Measurements from ENCODE around the gene ART1.
"Not testable (repeated sequence)": the region's sequence is repeated elsewhere in the genome, so short reads cannot be mapped to it uniquely, and the experiment has no call there.

ART1 gene

DNA sequence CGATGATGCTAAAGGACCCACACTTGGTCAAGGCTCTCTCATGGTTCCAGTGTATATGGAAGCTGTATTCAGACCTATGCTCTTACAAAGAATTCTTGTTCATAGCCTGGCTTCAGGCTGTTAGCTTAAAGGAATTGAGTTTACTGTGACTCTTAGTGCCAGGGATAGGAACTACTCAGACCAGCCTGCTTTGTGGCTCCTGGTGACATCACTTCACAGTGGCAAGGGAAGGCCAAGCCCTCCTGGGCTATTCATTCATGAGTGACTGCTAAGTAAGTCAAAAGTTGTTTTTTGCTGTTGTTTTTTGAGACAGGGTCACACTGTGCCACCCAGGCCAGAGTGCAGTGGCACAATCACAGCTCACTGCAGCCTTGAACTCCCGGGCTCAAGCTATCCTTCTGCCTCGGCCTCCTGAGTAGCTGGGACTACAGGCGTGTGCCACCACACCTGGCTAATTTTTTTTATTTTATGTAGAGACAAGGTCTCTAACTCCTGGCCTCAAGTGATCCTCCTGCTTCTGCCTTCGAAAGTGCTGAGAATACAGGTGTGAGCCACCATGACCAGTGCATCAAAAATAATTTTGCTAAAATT lies 12.8 kb upstream of the ART1 start:
- DNase-seq (ENCODE audit: low spot score): no peak

DNA sequence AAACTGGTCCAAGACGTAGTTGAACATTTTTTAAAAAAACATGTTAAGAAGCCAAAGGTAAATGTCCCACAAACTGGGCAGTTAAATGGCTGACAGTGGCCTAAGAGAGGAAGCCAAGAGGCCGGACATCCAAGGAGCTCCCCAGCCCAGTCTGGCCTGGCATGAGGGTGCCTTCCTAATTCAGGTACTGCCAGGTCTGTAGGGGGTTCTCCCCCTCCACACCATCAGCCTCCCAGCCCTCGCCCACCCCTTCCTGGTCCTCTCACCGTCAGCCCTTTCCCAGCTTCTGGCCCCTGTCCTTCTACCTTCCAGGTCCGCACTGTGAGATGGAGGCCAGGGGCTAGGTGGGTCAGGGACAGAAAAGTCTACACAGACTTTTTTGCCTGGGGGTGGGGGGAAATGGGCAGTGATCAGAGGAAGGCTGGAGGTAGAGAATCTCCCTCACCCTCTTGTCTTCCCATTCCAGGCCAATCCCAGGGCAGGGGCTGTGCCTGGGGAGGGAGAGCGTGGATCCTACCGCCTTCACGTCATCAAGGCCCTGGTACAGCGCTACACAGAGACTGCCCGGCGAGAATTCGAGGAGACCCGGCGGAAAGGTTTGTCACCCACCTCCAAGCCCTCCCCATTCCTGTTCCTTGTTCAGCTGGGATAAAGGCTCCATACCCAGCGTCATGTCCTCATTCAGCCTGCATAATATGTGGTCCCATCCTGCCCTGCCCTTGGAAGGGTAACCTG lies 9.1 kb upstream of the ART1 start:
- DNase-seq (ENCODE audit: low spot score): no peak

DNA sequence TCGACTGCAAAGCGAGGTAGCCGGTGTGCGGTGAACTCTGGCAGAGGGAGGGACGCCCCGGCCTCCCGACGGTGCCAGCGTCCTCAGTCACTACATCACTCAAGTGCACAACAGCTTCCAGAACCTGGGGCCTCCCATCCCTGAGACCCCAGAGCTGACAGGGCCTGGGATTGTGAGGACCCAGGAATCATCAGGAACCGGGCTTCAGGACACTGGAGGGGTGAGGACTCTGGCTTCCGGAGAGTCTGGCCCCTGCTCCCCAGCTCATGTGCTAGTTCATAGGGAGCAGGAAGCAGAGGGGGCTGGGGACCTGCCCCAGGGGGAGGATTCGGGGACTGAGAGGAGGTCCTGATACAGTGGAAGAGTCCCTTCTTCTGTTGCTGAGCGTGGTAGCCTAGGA lies 7.7 kb upstream of the ART1 start:
- DNase-seq (ENCODE audit: low spot score): no peak

DNA sequence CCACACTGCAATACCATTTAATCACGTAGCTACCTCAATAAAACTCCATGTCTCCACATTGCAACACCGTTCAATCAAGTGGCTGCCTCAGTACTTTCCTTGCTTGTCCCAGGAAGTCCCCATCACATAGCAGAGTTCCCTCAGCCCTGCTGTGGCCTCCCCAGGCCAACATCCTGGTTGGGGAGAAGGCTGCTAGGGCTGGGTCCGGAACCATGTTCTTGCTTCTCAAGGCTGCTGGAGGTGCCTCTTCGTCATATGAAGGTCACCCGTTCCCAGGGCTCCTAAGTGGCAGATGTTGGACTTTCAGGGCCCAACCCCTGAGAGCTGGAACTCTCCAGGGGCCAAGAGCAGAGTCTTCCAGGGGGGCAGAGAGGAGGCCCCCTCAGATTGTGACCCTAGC lies 6.4 kb upstream of the ART1 start:
- no peak for DNase-seq (ENCODE audit: low spot score)

DNA sequence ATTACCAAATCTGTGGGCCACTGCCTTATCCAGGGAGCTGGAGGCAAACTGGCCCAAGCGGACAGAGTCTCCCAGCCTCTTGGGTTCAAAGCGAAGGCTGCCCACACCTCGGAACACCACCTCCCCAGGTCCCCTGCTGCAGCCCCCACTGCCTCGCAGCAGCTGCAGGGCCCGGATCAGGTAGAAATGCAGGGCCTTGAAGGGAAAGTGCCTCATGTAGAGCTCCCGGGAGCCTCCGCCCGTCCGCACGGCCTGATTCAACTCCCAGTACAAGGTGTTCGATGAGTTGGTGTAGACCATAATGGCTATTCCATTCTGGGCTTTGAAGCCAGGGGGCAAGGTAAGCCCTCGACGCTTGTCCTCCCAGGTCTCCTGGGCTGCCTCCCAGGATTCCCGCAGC lies 5.1 kb upstream of the ART1 start:
- no peak for DNase-seq (ENCODE audit: low spot score)

DNA sequence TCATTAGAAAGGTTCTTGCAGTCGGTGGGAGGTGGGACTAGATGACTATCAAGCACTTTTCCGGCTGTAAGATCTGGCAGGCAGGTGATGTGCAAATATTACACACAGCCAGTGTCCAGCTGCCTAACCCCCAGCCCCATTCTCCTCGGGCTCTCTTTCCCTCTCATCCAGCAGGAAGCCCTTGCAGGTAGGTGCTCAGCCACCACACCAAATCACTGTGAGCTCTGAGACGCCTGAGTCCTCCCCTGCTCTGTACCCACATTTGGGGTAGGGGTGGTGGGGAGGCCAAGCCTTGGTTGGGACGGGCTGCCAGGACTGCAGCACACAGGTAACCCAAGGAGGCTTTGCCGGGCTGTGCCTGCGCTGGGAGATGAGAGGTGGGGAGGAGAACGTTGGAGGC lies 3.7 kb upstream of the ART1 start:
- DNase-seq (ENCODE audit: low spot score): no peak

DNA sequence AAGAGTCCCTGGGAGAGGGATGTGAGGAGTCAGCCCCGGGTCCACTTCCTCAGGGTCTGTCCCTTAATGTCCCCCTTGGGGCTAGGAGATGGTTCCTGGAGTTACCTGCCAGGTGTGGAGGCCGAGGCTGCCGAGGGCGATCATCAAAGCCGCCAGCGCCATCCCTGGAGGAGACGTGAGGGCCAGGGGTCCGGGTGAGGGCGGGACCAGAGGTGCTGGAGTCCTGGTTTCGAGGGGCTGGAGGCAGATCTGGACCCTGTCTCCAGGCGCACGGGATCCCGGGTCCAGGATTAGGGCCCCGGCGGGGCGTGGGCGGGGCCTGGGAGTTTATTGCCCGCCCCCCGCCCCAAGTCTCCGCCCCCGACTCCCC lies 3.2 kb upstream of the ART1 start, which contains the start of gene ART5:
Gene ART5 (minus strand): TSS at position 292 of the 370 bp plus-strand sequence. CDS start 130 bp downstream, at position 162.
- DNase-seq (ENCODE audit: low spot score): no peak

DNA sequence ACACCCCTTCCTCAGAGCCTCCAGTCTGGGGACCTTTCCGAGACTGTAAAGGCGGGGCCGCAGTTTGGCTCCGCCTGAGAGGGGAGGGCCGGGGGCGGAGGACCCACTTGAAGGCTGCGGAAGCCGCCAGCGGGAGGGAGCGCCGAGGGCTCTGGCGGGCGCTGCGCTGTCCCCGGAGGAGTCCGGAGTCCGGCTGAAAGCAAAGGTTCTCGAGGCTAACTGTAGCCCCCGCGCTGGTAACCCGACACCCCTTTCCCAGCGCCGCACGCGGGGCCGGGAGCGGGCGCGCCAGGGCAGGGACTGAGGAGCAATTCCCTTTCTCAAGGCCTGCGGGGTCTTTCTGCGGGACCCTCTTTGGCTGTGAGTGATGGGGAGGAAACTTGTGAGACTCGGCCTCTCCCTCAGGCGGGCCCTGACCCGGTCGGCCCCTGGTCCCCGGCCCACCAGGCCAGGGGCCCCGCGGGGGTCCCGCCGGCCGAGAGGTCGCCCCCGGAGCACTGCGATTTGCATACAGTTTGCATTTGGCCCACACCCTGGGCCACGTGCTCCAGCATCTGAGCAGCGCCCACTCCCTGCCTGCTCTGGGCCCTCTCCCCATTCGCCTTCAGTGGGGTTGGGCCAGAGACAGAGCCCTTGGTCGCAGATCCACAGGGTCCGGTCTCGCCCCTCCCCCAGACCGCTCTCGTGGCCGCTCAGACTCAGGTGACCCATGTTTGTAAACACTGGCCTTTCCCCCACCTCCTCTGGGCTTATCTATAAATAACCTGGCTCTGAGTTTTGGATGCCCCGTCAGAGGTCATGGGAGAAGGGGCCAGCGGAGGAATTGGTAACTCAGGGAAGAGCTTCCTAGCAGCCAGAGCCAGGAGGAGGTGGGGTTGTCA lies 2.6 kb upstream of the ART1 start:
- DNase-seq (ENCODE audit: low spot score): peak; percentile 65

DNA sequence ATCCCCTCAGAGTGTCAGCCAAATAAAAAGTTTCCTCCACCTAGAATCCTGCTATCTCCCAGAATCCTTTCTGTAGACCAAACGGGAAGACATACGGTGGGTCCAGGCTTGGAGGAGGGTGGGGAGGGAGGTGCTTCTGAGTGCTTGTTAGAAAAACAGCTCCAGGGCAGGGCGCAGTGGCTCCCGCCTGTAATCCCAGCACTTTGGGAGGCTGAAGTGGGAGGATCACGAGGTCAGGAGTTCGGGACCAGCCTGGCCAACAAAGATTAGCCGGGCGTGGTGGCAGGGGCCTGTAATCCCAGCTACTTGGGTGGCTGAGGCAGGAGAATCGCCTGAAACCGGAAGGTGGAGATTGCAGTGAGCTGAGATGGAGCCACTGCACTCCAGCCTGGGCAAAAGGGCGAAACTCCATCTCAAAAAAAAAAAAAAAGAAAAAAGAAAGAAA lies 1.8 kb upstream of the ART1 start:
- DNase-seq (ENCODE audit: low spot score): not testable (repeated sequence)

DNA sequence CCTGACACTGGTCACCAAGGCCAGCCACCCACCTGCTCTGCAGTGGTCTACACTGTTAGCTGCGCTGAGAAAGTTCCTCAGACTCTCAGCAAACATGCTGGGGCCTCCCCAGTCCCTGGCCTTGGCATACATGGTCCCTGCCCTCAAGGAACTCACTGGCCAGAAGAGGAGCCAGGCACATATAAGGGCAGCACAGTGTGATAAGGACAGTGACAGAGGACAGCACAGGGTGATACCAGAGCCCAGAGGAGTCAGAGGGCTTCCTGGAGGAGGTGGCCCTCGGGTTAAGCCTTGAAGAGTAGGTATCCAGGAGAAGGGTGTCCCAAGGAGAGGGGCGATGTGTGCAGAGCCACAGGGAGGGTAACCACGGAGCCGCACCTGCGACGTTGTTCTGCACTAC lies 624 bp downstream of the ART1 start:
- DNase-seq (ENCODE audit: low spot score): no peak

DNA sequence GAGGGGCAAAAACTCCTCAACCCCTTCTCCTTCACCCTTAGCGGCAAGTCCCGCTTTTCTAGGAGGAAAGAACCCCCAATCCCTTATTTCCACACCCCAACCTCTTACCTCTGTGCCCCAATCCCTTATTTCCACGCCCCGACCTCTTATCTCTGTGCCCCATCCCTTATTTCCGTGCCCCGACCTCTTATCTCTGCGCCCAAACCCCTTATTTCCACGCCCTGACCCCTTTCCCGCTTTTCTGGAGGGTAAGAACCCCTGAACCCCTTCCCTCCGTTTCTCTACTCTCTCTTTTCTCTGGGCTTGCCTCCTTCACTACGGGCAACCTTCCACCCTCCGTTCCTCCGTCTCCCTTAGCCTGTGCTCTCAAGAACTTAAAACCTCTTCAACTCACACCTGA lies 3.9 kb downstream of the ART1 start:
- not testable (repeated sequence) for DNase-seq (ENCODE audit: low spot score)

DNA sequence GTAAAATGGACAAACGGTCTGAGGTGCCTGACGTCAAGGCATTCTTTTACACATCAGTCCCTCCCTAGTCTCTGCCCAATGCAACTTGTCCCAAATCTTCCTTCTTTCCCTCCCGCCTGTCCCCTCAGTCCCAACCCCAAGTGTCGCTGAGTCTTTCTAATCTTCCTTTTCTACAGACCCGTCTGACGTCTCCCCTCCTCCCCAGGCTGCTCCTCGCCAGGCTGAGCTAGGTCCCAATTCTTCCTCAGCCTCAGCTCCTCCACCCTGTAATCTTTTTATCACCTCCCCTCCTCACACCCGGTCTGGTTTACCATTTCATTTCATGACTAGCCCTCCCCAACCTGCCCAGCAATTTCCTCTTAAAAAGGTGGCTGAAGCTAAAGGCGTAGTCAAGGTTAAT lies 4.4 kb downstream of the ART1 start:
- not testable (repeated sequence) for DNase-seq (ENCODE audit: low spot score)

DNA sequence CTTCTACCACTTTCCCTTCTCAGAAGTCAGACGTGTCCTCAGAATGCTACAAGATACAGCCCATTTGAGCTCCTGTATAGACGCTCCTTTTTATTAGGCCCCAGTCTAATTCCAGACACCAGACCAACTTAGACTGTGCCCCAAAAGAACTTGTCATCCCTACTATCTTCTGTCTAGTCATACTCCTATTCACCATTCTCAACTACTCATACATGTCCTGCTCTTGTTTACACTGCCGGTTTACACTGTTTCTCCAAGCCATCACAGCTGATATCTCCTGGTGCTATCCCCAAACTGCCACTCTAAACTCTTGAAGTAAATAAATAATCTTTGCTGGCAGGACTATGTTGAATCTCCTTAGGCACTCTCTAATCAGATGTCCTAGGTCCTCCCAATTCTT lies 7.6 kb downstream of the ART1 start:
- not testable (repeated sequence) for DNase-seq (ENCODE audit: low spot score)

DNA sequence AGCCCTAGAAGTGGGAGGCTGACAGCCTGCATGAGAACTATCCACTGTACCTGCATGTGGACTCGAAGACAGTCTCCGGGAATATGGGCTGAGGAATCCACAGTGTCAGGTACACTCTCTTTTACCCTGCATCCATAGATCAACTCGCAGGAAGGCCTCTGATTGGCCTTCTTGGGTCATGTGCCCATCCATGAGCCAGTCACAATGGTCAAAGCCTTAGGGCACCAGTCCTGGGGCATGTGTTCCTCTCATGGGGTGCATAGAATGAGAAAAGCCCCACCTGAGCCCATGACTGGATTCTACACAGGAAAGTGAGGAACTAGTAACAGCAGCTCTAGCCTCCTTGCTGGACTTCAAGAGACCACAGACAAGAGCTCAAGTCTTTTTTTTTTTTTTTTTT lies 10.6 kb downstream of the ART1 start:
- no peak for DNase-seq (ENCODE audit: low spot score)

DNA sequence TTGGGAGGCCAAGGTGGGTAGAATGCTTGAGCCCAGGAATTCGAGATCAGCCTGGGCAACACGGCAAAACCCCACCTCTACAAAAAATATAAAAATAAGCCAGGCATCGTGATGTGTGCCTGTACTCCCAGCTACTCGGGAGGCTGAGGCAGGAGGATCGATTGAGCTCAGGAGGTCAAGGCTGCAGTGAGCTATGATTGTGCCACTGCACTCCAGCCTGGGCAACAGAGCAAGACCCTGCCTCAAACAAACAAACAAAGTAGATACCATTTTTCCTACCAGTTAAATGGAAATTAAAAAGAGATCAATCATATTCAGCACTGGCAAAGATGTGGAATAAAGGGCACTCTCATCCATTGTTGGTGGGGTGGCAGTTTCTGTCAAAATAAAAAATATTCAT lies 12.4 kb downstream of the ART1 start:
- not testable (repeated sequence) for DNase-seq (ENCODE audit: low spot score)

DNA sequence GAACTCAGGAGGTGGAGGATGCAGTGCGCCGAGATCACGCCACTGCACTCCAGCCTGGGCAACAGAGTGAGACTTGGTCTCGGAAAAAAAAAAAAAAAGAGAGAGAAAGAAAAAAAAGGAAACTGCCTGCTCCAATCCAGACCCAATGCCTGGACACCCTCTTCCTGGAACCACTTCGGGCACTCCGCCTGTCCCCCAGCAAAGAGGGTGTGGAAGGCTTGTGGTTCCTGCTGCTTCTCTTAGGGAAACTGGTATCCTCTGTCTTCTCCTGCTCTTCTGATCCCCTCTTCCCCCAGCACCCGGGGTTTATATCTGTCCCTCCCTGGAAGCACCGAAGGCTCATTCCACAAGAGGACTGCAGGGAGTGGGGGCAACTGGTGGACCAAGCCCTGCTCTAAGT lies 13.3 kb downstream of the ART1 start:
- no peak for DNase-seq (ENCODE audit: low spot score)

DNA sequence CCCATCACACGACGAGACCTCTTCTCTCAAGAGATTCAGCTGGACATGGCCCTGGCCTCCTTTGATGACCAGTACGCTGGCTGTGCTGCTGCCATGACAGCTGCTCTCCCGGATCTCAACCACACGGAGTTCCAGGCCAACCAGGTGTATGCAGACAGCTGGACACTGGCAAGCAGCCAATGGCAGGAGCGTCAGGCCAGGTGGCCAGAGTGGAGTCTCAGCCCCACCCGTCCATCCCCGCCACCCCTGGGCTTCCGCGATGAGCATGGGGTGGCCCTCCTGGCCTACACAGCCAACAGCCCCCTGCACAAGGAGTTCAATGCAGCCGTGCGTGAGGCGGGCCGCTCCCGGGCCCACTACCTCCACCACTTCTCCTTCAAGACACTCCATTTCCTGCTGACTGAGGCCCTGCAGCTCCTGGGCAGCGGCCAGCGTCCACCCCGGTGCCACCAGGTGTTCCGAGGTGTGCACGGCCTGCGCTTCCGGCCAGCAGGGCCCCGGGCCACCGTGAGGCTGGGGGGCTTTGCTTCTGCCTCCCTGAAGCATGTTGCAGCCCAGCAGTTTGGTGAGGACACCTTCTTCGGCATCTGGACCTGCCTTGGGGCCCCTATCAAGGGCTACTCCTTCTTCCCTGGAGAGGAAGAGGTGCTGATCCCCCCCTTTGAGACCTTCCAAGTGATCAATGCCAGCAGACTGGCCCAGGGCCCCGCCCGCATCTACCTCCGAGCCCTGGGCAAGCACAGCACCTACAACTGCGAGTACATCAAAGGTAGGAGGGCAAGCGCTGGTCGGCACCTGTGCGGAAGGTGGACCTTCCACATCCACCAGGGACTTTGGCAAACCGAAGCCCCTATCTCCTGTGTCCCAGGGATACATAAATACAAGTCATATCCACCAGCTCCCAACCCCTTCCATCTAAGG lies 14.9 kb downstream of the ART1 start:
- DNase-seq (ENCODE audit: low spot score): no peak

DNA sequence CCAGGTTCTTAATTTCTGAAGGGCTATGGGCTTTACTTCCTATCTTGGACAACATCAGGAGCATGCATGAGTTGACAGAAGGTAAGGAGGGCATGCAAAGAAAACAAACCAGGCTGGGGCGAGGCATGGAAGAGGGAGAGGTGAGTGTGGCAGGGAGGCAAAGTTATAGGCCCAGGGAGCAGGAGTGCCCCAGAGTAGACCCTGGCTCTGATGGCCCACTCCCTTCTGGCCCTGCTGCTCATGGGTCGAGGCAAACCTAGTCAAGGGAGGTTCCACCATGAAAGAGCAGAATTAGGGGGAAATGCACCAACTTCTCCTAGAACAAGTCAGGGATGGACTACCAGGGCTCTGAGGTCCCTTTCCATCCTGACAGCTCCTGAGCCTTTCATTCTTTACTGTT lies 16.0 kb downstream of the ART1 start:
- no peak for DNase-seq (ENCODE audit: low spot score)

DNA sequence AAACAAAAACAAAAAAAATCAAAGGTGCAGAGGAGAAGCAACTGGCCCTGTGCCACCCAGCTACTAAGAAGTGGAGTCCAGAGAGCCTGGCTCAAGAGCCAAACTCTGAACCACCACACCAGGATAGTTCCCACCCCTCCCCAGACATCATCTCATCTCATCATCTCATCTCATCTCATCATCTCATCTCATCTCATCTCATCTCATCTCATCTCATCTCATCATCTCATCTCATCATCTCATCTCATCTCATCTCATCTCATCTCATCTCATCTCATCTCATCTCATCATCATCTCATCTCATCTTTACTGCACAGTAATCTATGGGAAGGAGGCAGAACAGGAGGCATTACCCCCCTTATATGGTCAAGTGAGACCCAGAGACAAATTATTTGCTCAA lies 17.9 kb downstream of the ART1 start:
- DNase-seq (ENCODE audit: low spot score): no peak

DNA sequence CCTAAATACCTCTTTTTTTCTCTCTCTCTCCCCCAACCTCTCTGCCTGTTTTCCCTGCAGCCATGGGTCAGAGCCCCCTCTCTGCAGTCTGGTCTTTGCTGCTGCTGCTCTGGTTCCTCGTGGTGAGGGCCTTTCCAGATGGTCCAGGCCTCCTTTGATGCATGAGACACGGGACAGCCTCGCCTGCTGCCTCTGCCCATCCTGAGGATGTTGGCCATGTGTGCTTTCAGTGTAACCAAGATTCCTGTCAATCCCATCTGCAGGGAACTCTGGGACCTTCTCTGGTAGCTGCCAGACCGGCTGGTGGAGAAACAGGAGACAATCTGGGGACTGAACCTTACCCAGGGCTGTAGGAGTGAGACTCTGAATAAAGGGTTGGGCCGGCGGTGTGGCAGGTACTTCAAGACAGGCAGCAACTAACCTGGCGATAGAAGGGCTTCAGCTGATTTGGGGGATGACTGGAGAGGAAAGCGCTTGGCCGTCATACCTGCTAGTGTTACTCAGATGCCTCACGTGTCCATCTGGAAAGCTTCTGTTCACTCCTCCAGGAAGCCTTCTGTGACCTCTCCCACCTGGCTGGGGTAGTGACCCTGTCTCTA lies 19.2 kb downstream of the ART1 start:
- no peak for DNase-seq (ENCODE audit: low spot score)

DNA sequence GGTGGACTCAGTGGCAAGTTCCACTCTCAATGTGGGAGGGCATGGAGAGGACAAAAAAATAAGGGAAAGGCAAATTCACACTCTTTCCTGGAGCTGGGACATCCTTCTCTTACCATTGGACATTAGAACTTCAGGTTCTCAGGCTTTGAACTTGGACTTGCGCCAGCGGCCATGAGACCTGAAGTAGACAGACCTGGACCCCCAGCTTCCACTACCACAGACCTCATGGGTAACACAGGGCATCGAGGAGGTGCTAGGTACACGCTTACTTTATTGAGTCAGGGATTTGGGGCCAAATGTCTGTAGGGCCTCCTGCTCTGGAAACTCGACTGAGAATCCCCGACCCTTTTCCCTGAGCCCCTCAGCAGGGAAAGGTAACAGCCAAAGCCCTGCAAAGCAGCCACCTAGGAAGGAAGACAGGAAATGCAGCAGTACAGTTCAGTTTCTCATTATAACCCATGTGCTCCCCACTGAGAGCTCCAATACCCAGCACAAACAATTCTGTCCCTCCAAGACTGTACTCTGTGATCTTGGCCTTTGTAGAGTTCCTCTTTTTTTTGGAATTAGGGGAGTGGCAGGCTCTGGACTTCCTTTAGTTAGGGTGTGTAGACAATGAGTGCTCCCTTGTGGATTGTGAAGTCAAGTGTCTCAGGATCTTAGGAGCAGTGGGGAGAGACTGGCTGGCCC lies 20.6 kb downstream of the ART1 start:
- no peak for DNase-seq (ENCODE audit: low spot score)

All from RKO (cell line).